A673 (cell line): ENCODE measurements around the gene PAGR1.

Experiments used
- EZH2 ChIP-seq: fragments of 200-600 bp; sonication (generic); IDR thresholded peaks from 2 replicates; pipeline ENCODE4 v1.6.1; 2017; ENCODE audit warnings: borderline replicate concordance, low read depth, mild to moderate bottlenecking, mixed read lengths, antibody characterized with exemption, low read length; ENCODE audit not compliant: poor library complexity, severe bottlenecking
- TF ChIP-seq, protein P1 (sequence below): fragments of 300-800, 200-600 bp; sonication (generic); conservative IDR thresholded peaks from 2 replicates; pipeline ENCODE4 v1.5.1; 2017; ENCODE audit warnings: low read depth, mild to moderate bottlenecking, antibody characterized with exemption, low read length, moderate library complexity, mixed read lengths

DNA sequence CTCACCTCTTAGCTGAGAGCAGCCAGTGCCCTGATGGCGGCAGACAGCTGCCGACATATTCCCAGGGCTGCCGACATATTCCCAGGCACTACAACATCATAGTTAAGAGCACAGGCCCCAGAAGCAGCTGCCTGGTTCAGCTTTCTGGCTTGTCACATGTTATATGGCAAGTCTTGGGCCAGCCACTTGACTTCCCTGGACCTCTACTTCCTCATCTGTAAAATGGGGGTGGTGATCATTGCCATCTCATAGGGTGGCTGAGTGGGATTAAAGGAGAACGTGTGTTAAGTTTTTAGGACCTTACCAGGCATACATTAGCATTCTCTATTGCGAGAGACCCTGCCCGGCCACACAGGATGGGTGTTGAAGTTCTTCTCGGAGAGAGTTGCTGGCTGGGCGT, 28.0 kb downstream of the PAGR1 start:
- TF ChIP-seq, protein P1, sequence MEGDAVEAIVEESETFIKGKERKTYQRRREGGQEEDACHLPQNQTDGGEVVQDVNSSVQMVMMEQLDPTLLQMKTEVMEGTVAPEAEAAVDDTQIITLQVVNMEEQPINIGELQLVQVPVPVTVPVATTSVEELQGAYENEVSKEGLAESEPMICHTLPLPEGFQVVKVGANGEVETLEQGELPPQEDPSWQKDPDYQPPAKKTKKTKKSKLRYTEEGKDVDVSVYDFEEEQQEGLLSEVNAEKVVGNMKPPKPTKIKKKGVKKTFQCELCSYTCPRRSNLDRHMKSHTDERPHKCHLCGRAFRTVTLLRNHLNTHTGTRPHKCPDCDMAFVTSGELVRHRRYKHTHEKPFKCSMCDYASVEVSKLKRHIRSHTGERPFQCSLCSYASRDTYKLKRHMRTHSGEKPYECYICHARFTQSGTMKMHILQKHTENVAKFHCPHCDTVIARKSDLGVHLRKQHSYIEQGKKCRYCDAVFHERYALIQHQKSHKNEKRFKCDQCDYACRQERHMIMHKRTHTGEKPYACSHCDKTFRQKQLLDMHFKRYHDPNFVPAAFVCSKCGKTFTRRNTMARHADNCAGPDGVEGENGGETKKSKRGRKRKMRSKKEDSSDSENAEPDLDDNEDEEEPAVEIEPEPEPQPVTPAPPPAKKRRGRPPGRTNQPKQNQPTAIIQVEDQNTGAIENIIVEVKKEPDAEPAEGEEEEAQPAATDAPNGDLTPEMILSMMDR, result no peak
- no peak for TF ChIP-seq EZH2
